Measurements from ENCODE around the gene SHD. TPM values are rescaled to one million over a fixed set of nuclear protein-coding genes. Genes with fewer than 3 reads are reported as not detected.

SHD gene
- total RNA-seq, result not detected in 2 replicates

GRCh38 chr19:4278419-4279266 lies at the start of gene SHD:
Gene SHD, plus strand, starts transcription at chr19:4279266. Its CDS starts 798 bp downstream, at chr19:4280064.

GRCh38 chr19:4246767-4247593 lies 32.1 kb upstream of the SHD start, which contains the start of gene YJU2:
Gene YJU2, plus strand, starts transcription at chr19:4247080. Its CDS starts 67 bp downstream, at chr19:4247147.

GRCh38 chr19:4302243-4302640 lies 23.2 kb downstream of the SHD start, which contains the start of gene TMIGD2:
Gene TMIGD2, minus strand, starts transcription at chr19:4302389. Its CDS starts 4 bp downstream, at chr19:4302385.

GRCh38 chr19:4304538-4305256 lies 25.6 kb downstream of the SHD start, which contains the start of gene FSD1:
Gene FSD1, plus strand, starts transcription at chr19:4304598. Its CDS starts 149 bp downstream, at chr19:4304747.

GRCh38 chr19:4338441-4339355 lies 59.6 kb downstream of the SHD start, which contains the start of gene STAP2:
Gene STAP2, minus strand, starts transcription at chr19:4338827. Its CDS starts 74 bp downstream, at chr19:4338753.

Other genes with a start within 250 kb of the SHD start
- 31.4 and 35.3 TPM in 2 replicates for gene ZBTB7A, start 212.4 kb upstream of the SHD start, total RNA-seq
- gene MAP2K2, start 155.1 kb upstream of the SHD start, total RNA-seq, result 169 and 241 TPM in 2 replicates
- not detected in 2 replicates for gene CREB3L3, start 125.6 kb upstream of the SHD start, total RNA-seq
- gene SIRT6, start 96.7 kb upstream of the SHD start, total RNA-seq, result 10.6 and 21.2 TPM in 2 replicates
- 0.10 and 1.6 TPM in 2 replicates for gene ANKRD24, start 96.6 kb upstream of the SHD start, total RNA-seq
- gene EBI3, start 49.7 kb upstream of the SHD start, total RNA-seq, result 0.57 and 2.0 TPM in 2 replicates
- 22.6 and 24.5 TPM in 2 replicates for gene YJU2, start 32.2 kb upstream of the SHD start, total RNA-seq
- gene TMIGD2, start 23.1 kb downstream of the SHD start, total RNA-seq, result not detected in 2 replicates
- 13.1 and 18.3 TPM in 2 replicates for gene FSD1, start 25.3 kb downstream of the SHD start, total RNA-seq
- gene STAP2, start 59.6 kb downstream of the SHD start, total RNA-seq, result 18.5 and 37.6 TPM in 2 replicates
- 6.3 and 8.8 TPM in 2 replicates for gene MPND, start 64.3 kb downstream of the SHD start, total RNA-seq
- 157 and 199 TPM in 2 replicates for gene SH3GL1, start 121.3 kb downstream of the SHD start, total RNA-seq
- gene CHAF1A, start 123.4 kb downstream of the SHD start, total RNA-seq, result 13.1 and 16.5 TPM in 2 replicates
- 83.8 and 109 TPM in 2 replicates for gene UBXN6, start 178.5 kb downstream of the SHD start, total RNA-seq
- 72.2 and 77.4 TPM in 2 replicates for gene HDGFL2, start 193.0 kb downstream of the SHD start, total RNA-seq
- under 0.01 TPM in 2 replicates for gene PLIN4, start 239.2 kb downstream of the SHD start, total RNA-seq